Upper lobe of right lung (tissue), 1 donor: ENCODE results near the gene CHRNB2. TPM values are rescaled to one million over a fixed set of nuclear protein-coding genes. Genes with fewer than 3 reads are reported as not detected.

ENCODE experiments used
- ATAC-seq: fragments of 200-7000 bp; cut with Tn5 transposase; one replicate; pipeline ENCODE4 v1.9.1; 2020; ENCODE audit warnings: mild to moderate bottlenecking, moderate library complexity
- DNase-seq: peaks from one replicate; pipeline ENCODE4 v3.0.0-alpha.2; 2020
- H3K27ac ChIP-seq: fragments of 200-600 bp; one replicate; pipeline ENCODE4 v1.8.0; 2022
- H3K27me3 ChIP-seq: fragments of 200-600 bp; one replicate; pipeline ENCODE4 v1.8.0; 2022; ENCODE audit warnings: mild to moderate bottlenecking
- H3K36me3 ChIP-seq: fragments of 200-600 bp; one replicate; pipeline ENCODE4 v1.8.0; 2022
- H3K4me1 ChIP-seq: fragments of 200-600 bp; one replicate; pipeline ENCODE4 v1.8.0; 2022
- H3K4me3 ChIP-seq: fragments of 200-600 bp; one replicate; pipeline ENCODE4 v1.8.0; 2022; ENCODE audit warnings: mild to moderate bottlenecking
- H3K9me3 ChIP-seq: fragments of 200-600 bp; one replicate; pipeline ENCODE4 v1.8.0; 2022
- CTCF ChIP-seq: fragments of 200-600 bp; IDR thresholded peaks from one replicate; pipeline ENCODE4 v1.8.0; 2022; ENCODE audit warnings: antibody characterized with exemption
- intact Hi-C: fragments of 100-400 bp; cut with DNase I; formaldehyde crosslinking; loops from one replicate; pipeline ENCODE4 v1.11.0; 2022
- total RNA-seq: library from RNA; stranded (reverse); fragmentation: NEBNext Ultra II Directional; extraction: Animal tissue kit (Norgen Biotek cat#: 25700); gene quantifications from one replicate; pipeline ENCODE4 v1.2.1, GENCODE V29; 2021
- donor health status: DM: no; HTN: yes; CAD: no; lungs with severe emphysema.

The CHRNB2 gene
- total RNA-seq, 1 donor from 2014 or later, result not detected

- H3K9me3 ChIP-seq, result no peaks in the 10 kb centered on the region
- intact Hi-C loops, result no loop called here
- H3K36me3 ChIP-seq, result peaks cover 100% of the 10 kb centered on the region
- H3K4me3 ChIP-seq, result no peak overlapping the region
- no peak overlapping the region for H3K27ac ChIP-seq
- H3K4me1 ChIP-seq, result no peaks in the 10 kb centered on the region
- TF ChIP-seq CTCF, result no peak
- ATAC-seq (no peak), DNase-seq (no peak)
- no peaks in the 10 kb centered on the region for H3K27me3 ChIP-seq
Measured at GRCh38 chr1:154589780-154590179, 22.2 kb downstream of the CHRNB2 start.

- TF ChIP-seq CTCF, result no peak
- Histone ChIP-seq H3K4me3 (no peak overlapping the region), H3K9me3 (no peaks in the 10 kb centered on the region), H3K36me3 (peaks cover 100% of the 10 kb centered on the region), H3K27me3 (no peaks in the 10 kb centered on the region), H3K27ac (no peak overlapping the region), H3K4me1 (no peaks in the 10 kb centered on the region)
- DNase-seq, result no peak
- intact Hi-C loops, result no loop called here
- no peak for ATAC-seq
Measured at GRCh38 chr1:154590756-154591155, 23.2 kb downstream of the CHRNB2 start.

- Histone ChIP-seq H3K27ac (no peak overlapping the region), H3K36me3 (peaks cover 100% of the 10 kb centered on the region), H3K9me3 (no peaks in the 10 kb centered on the region), H3K27me3 (no peaks in the 10 kb centered on the region), H3K4me3 (no peak overlapping the region), H3K4me1 (no peaks in the 10 kb centered on the region)
- intact Hi-C loops, result no loop called here
- TF ChIP-seq CTCF, result no peak
- DNase-seq (no peak), ATAC-seq (no peak)
Measured at GRCh38 chr1:154591206-154591605, 23.6 kb downstream of the CHRNB2 start.

- H3K4me3 ChIP-seq, result no peak overlapping the region
- H3K27ac ChIP-seq, result no peak overlapping the region
- H3K9me3 ChIP-seq, result no peaks in the 10 kb centered on the region
- ATAC-seq (no peak), DNase-seq (no peak)
- H3K27me3 ChIP-seq, result no peaks in the 10 kb centered on the region
- H3K4me1 ChIP-seq, result no peaks in the 10 kb centered on the region
- intact Hi-C loops, result no loop called here
- no peak for TF ChIP-seq CTCF
- peaks cover 100% of the 10 kb centered on the region for H3K36me3 ChIP-seq
Measured at GRCh38 chr1:154593390-154593789, 25.8 kb downstream of the CHRNB2 start.

GRCh38 chr1:154594811-154595210, 27.2 kb downstream of the CHRNB2 start:
- peaks cover 4% of the 10 kb centered on the region for H3K4me1 ChIP-seq
- DNase-seq (no peak), ATAC-seq (no peak)
- H3K36me3 ChIP-seq, result peaks cover 95% of the 10 kb centered on the region
- TF ChIP-seq CTCF, result no peak
- H3K27ac ChIP-seq, result no peak overlapping the region
- intact Hi-C loops, result no loop called here
- H3K4me3 ChIP-seq, result no peak overlapping the region
- H3K9me3 ChIP-seq, result no peaks in the 10 kb centered on the region
- H3K27me3 ChIP-seq, result no peaks in the 10 kb centered on the region

GRCh38 chr1:154595621-154596020, 28.0 kb downstream of the CHRNB2 start:
- TF ChIP-seq CTCF, result no peak
- Histone ChIP-seq H3K27me3 (no peaks in the 10 kb centered on the region), H3K4me1 (peaks cover 12% of the 10 kb centered on the region), H3K27ac (no peak overlapping the region), H3K4me3 (no peak overlapping the region), H3K36me3 (peaks cover 95% of the 10 kb centered on the region), H3K9me3 (no peaks in the 10 kb centered on the region)
- ATAC-seq (no peak), DNase-seq (no peak)
- intact Hi-C loops, result no loop called here
